ENCODE data around the gene BACE2.

DNA sequence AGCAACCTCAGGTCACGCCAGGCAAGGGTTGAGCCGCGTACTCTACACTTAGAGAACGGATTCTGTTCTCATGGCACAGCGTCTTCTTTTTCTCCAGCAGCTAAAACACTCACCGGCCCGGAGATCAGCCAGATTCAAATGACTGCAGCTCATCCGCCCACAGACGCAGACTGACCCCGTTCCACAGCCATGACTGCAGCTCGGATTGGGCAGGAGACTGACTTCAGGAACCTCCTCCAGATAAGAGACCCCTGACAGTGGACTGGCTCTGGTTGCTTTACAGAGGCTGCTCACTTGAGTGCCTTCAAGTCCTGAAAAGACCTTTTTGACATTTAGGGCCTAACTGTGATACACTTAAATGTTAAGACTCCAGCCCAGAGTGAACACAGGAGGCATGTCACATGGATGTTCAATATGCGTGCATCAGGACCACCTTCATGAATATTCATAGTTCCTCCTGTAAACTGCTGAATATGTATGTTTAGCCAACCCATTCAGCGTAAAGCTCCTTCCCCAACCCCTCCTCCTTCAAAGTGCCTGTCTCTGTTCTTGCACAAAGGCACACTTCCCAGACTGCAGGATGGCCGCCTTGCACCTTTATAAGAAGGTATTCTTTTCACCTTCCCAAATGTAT lies 42.6 kb downstream of the BACE2 start:
- TF ChIP-seq, protein P1, sequence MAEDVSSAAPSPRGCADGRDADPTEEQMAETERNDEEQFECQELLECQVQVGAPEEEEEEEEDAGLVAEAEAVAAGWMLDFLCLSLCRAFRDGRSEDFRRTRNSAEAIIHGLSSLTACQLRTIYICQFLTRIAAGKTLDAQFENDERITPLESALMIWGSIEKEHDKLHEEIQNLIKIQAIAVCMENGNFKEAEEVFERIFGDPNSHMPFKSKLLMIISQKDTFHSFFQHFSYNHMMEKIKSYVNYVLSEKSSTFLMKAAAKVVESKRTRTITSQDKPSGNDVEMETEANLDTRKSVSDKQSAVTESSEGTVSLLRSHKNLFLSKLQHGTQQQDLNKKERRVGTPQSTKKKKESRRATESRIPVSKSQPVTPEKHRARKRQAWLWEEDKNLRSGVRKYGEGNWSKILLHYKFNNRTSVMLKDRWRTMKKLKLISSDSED (CRISPR knock-in tag; IDR thresholded peaks at IDR 0.05) = no peak
- TF ChIP-seq, protein P2, sequence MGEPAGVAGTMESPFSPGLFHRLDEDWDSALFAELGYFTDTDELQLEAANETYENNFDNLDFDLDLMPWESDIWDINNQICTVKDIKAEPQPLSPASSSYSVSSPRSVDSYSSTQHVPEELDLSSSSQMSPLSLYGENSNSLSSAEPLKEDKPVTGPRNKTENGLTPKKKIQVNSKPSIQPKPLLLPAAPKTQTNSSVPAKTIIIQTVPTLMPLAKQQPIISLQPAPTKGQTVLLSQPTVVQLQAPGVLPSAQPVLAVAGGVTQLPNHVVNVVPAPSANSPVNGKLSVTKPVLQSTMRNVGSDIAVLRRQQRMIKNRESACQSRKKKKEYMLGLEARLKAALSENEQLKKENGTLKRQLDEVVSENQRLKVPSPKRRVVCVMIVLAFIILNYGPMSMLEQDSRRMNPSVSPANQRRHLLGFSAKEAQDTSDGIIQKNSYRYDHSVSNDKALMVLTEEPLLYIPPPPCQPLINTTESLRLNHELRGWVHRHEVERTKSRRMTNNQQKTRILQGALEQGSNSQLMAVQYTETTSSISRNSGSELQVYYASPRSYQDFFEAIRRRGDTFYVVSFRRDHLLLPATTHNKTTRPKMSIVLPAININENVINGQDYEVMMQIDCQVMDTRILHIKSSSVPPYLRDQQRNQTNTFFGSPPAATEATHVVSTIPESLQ (CRISPR knock-in tag; conservative IDR thresholded peaks at IDR 0.05) = no peak
- TF ChIP-seq JUND (CRISPR knock-in tag; IDR thresholded peaks at IDR 0.05) = no peak
- no peak for TF ChIP-seq ZNF350 (CRISPR knock-in tag; IDR thresholded peaks at IDR 0.05; ENCODE audit: borderline replicate concordance, low read depth)
- no peak for TF ChIP-seq ZBTB38 (CRISPR knock-in tag; IDR thresholded peaks at IDR 0.05)
- TF ChIP-seq, protein P3, sequence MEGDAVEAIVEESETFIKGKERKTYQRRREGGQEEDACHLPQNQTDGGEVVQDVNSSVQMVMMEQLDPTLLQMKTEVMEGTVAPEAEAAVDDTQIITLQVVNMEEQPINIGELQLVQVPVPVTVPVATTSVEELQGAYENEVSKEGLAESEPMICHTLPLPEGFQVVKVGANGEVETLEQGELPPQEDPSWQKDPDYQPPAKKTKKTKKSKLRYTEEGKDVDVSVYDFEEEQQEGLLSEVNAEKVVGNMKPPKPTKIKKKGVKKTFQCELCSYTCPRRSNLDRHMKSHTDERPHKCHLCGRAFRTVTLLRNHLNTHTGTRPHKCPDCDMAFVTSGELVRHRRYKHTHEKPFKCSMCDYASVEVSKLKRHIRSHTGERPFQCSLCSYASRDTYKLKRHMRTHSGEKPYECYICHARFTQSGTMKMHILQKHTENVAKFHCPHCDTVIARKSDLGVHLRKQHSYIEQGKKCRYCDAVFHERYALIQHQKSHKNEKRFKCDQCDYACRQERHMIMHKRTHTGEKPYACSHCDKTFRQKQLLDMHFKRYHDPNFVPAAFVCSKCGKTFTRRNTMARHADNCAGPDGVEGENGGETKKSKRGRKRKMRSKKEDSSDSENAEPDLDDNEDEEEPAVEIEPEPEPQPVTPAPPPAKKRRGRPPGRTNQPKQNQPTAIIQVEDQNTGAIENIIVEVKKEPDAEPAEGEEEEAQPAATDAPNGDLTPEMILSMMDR (CRISPR knock-in tag; IDR thresholded peaks at IDR 0.05) = no peak
- TF ChIP-seq, protein P4, sequence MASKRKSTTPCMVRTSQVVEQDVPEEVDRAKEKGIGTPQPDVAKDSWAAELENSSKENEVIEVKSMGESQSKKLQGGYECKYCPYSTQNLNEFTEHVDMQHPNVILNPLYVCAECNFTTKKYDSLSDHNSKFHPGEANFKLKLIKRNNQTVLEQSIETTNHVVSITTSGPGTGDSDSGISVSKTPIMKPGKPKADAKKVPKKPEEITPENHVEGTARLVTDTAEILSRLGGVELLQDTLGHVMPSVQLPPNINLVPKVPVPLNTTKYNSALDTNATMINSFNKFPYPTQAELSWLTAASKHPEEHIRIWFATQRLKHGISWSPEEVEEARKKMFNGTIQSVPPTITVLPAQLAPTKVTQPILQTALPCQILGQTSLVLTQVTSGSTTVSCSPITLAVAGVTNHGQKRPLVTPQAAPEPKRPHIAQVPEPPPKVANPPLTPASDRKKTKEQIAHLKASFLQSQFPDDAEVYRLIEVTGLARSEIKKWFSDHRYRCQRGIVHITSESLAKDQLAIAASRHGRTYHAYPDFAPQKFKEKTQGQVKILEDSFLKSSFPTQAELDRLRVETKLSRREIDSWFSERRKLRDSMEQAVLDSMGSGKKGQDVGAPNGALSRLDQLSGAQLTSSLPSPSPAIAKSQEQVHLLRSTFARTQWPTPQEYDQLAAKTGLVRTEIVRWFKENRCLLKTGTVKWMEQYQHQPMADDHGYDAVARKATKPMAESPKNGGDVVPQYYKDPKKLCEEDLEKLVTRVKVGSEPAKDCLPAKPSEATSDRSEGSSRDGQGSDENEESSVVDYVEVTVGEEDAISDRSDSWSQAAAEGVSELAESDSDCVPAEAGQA (IDR thresholded peaks at IDR 0.05; ENCODE audit: low read depth) = no peak
- TF ChIP-seq, protein P4 (CRISPR knock-in tag; IDR thresholded peaks at IDR 0.05; ENCODE audit: borderline replicate concordance) = no peak
- no peak for TF ChIP-seq ZNF724P (CRISPR knock-in tag; IDR thresholded peaks at IDR 0.05; ENCODE audit: borderline replicate concordance)
- no peak for TF ChIP-seq SMAD9 (CRISPR knock-in tag; IDR thresholded peaks at IDR 0.05)
